PC-3 (cell line): Measurements from ENCODE around the gene ROR1. TPM values are rescaled to one million over a fixed set of nuclear protein-coding genes. Genes with fewer than 3 reads are reported as not detected.

ENCODE experiments used
- ATAC-seq: fragments of 200-7000 bp; cut with Tn5 transposase; 2 replicates; pipeline ENCODE4 v1.9.1; 2020; ENCODE audit warnings: mild to moderate bottlenecking, moderate library complexity
- BruUV-seq: library from RNA; stranded (reverse); fragments of 400-500 nt; replicated peaks from 2 replicates; lab custom pipeline; 2021; lab: Mats Ljungman, UMichigan
- CTCF ChIA-PET: fragments of 300-600 bp; sonication (Branson Sonifier 250); formaldehyde crosslinking; loops from one replicate; lab custom pipeline; 2022; ENCODE audit warnings: antibody characterized with exemption; lab: Charles Lee
- POLR2A ChIA-PET: fragments of 300-600 bp; sonication (Branson Sonifier 250); formaldehyde crosslinking; loops from one replicate; lab custom pipeline; 2022; ENCODE audit warnings: antibody characterized with exemption; ENCODE audit not compliant: unreplicated experiment; lab: Charles Lee
- DNase-seq: peaks from one replicate; pipeline ENCODE4 v3.0.0-alpha.2; 2015
- H2AFZ ChIP-seq: fragments of 300-600 bp; sonication (generic); 2 replicates; pipeline ENCODE4 v1.6.0; 2016; ENCODE audit warnings: antibody characterized with exemption, low read length
- H3F3A ChIP-seq: fragments of 300-600 bp; sonication (generic); one replicate; pipeline ENCODE4 v1.6.0; 2017; ENCODE audit warnings: antibody characterized with exemption, low read length, control low read depth, mild to moderate bottlenecking; ENCODE audit not compliant: unreplicated experiment
- H3K27ac ChIP-seq: fragments of 300-600 bp; sonication (generic); 2 replicates; pipeline ENCODE4 v1.5.1; 2016; ENCODE audit warnings: mild to moderate bottlenecking, low read length
- H3K27me3 ChIP-seq: fragments of 300-600 bp; sonication (generic); 2 replicates; pipeline ENCODE4 v1.6.1; 2016; ENCODE audit warnings: low read length, mixed read lengths
- H3K36me3 ChIP-seq: fragments of 300-600 bp; sonication (generic); 2 replicates; pipeline ENCODE4 v1.6.1; 2016; ENCODE audit warnings: low read depth, mixed run types, low read length, mixed read lengths
- H3K4me1 ChIP-seq: fragments of 300-600 bp; sonication (generic); 2 replicates; pipeline ENCODE4 v1.5.1; 2016; ENCODE audit warnings: low read length; ENCODE audit not compliant: insufficient read depth
- H3K4me2 ChIP-seq: fragments of 300-600 bp; sonication (generic); 2 replicates; pipeline ENCODE4 v1.6.0; 2016; ENCODE audit warnings: low read length
- H3K4me3 ChIP-seq: fragments of 300-600 bp; sonication (generic); 2 replicates; pipeline ENCODE4 v1.5.1; 2016; ENCODE audit warnings: mild to moderate bottlenecking, low read length, mixed read lengths
- H3K79me2 ChIP-seq: fragments of 300-600 bp; sonication (generic); 2 replicates; pipeline ENCODE4 v1.6.1; 2017; ENCODE audit warnings: low read length, mixed read lengths
- H3K9ac ChIP-seq: fragments of 300-600 bp; sonication (generic); 2 replicates; pipeline ENCODE4 v1.6.0; 2016; ENCODE audit warnings: mild to moderate bottlenecking, low read length
- H3K9me2 ChIP-seq: fragments of 300-600 bp; sonication (generic); replicated peaks from 2 replicates; pipeline ENCODE4 v1.6.1; 2016; ENCODE audit warnings: mixed run types, low read length, mixed read lengths
- H3K9me3 ChIP-seq: fragments of 300-600 bp; sonication (generic); 2 replicates; pipeline ENCODE4 v1.6.1; 2016; ENCODE audit warnings: low read length, mixed read lengths
- H4K20me1 ChIP-seq: fragments of 300-600 bp; sonication (generic); 2 replicates; pipeline ENCODE4 v1.6.1; 2016; ENCODE audit warnings: low read length, mixed read lengths
- EZH2 ChIP-seq: fragments of 300-600 bp; sonication (generic); IDR thresholded peaks from one replicate; pipeline ENCODE4 v1.6.1; 2017; ENCODE audit warnings: antibody characterized with exemption, mild to moderate bottlenecking, low read length; ENCODE audit not compliant: unreplicated experiment
- EZH2phosphoT487 ChIP-seq: fragments of 300-600 bp; sonication (generic); IDR thresholded peaks from 2 replicates; pipeline ENCODE4 v1.6.1; 2018; ENCODE audit warnings: mild to moderate bottlenecking, antibody characterized with exemption, low read length, borderline replicate concordance
- intact Hi-C: fragments of 100-400 bp; cut with micrococcal nuclease; formaldehyde crosslinking; loops from 2 replicates; pipeline ENCODE4 v1.9.0; 2023
- total RNA-seq: library from RNA; depleted of rRNA; stranded (reverse); fragments of >200 nt; gene quantifications from 2 replicates; pipeline ENCODE4 v1.2.3, GENCODE V29; 2014
- TF ChIP-seq, protein P1 (sequence below): fragments of 300-600 bp; sonication (generic); conservative IDR thresholded peaks from 2 replicates; pipeline ENCODE4 v1.5.1; 2017; ENCODE audit warnings: antibody characterized with exemption, low read depth, mild to moderate bottlenecking, low read length

ROR1 gene
- total RNA-seq, 1 experiment from 2014 or later: 16.5 TPM

DNA sequence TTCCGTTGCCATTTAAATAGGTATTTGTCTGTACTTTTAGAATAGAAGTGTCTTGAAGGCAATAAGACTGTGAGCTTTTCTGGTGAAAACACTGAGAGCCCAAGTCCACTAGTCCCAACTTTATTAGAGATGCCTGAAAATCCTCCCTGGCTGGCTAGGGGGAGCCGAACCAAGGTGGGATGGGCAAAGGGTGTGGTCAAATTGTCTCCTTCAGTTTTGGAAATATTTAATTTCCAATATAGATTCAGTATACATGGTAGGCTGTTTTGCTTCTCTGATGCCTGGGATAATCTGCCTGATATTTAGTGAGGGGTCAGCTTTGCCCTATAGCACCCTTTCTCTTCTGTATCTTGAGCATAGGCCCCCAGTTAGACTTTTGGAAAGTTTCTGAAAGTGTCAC lies 3.5 kb downstream of the ROR1 start:
- no peak overlapping the region for H3K27ac ChIP-seq
- peak overlapping the region; percentile 10; the same call in 1 of the 2 replicates for H3K4me3 ChIP-seq
- H3K9me3 ChIP-seq: no peaks in the 10 kb centered on the region
- H3F3A ChIP-seq: no peaks in the 10 kb centered on the region
- H3K27me3 ChIP-seq: no peaks in the 10 kb centered on the region
- H4K20me1 ChIP-seq: peaks cover 65% of the 10 kb centered on the region
- intact Hi-C loops: loop anchor here (5.0 to 10.0 kb wide), 2 partner anchors 45 to 268 kb away; no protein-coding TSS in a partner anchor
- H2AFZ ChIP-seq: no peak overlapping the region
- ChIA-PET POLR2A (interaction anchor here (1.0 kb wide), 1 partner anchor 86 kb away, joined by 4 read pairs; no protein-coding TSS in a partner anchor), CTCF (no interaction called here)
- H3K4me1 ChIP-seq: peaks cover 30% of the 10 kb centered on the region
- ATAC-seq (no peak), DNase-seq (peak; percentile 29)
- TF ChIP-seq, protein P1, sequence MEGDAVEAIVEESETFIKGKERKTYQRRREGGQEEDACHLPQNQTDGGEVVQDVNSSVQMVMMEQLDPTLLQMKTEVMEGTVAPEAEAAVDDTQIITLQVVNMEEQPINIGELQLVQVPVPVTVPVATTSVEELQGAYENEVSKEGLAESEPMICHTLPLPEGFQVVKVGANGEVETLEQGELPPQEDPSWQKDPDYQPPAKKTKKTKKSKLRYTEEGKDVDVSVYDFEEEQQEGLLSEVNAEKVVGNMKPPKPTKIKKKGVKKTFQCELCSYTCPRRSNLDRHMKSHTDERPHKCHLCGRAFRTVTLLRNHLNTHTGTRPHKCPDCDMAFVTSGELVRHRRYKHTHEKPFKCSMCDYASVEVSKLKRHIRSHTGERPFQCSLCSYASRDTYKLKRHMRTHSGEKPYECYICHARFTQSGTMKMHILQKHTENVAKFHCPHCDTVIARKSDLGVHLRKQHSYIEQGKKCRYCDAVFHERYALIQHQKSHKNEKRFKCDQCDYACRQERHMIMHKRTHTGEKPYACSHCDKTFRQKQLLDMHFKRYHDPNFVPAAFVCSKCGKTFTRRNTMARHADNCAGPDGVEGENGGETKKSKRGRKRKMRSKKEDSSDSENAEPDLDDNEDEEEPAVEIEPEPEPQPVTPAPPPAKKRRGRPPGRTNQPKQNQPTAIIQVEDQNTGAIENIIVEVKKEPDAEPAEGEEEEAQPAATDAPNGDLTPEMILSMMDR: peak; percentile 54
- no peak for TF ChIP-seq EZH2phosphoT487
- no peak overlapping the region for H3K9ac ChIP-seq
- peaks cover 77% of the 10 kb centered on the region for H3K79me2 ChIP-seq
- no peaks in the 10 kb centered on the region for H3K9me2 ChIP-seq
- peak overlapping the region; percentile 90 for H3K4me2 ChIP-seq
- no TSS peak for BruUV-seq
- no peaks in the 10 kb centered on the region for H3K36me3 ChIP-seq

DNA sequence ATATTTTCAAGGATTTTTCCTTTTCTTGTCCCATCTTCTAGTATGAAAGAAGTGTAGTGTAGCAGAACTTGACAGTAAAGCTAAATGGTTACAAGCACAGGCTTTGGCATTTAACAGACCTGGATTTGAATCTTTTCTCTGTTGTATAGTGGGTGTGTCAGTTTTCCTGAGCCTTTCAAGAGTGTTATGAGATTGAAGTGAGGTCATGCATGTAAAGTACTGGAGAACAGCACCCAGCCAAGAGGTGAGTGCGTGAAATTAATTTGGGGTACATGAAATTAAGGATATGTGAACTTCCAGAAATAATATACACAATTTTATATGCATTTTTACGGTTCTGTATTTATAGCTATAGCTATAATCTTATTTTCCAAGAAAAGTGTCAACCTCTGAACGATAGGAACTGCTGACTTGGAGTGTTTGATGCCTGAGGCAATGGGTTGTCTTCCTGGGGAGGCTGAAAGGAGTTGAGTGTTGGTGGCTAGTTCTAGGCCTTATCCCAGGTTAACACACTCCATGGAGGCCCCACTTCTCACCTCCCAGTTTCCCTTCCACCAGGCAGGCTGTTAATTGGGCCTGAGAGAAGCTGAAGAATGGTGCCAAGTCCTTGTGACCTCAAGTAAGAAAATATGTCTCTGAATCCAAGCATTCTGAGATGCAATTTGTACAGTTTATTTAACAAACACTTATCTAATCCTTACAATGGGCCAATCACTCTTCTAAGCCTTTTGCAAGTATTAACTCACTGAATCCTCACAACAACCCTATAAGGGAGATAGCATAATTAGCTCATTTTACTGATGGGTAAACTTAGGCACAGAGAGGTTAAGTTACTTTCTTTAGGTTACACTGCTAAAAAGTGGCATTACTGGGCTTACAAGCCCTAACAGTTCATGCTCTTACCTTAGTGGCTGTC lies 4.4 kb downstream of the ROR1 start:
- H3K4me1 ChIP-seq: peaks cover 20% of the 10 kb centered on the region
- no peak for TF ChIP-seq EZH2phosphoT487
- TF ChIP-seq EZH2: no peak
- TF ChIP-seq, protein P1: no peak
- H3K9me2 ChIP-seq: no peaks in the 10 kb centered on the region
- ChIA-PET POLR2A (no interaction called here), CTCF (no interaction called here)
- peaks cover 86% of the 10 kb centered on the region for H3K79me2 ChIP-seq
- H3K9me3 ChIP-seq: no peaks in the 10 kb centered on the region
- no peaks in the 10 kb centered on the region for H3K36me3 ChIP-seq
- H2AFZ ChIP-seq: no peak overlapping the region
- no peaks in the 10 kb centered on the region for H3F3A ChIP-seq
- peaks cover 65% of the 10 kb centered on the region for H4K20me1 ChIP-seq
- peak overlapping the region; percentile 90; the same call in 1 of the 2 replicates for H3K4me2 ChIP-seq
- DNase-seq (no peak), ATAC-seq (no peak)
- H3K27me3 ChIP-seq: no peaks in the 10 kb centered on the region
- H3K9ac ChIP-seq: no peak overlapping the region
- intact Hi-C loops: loop anchor here (5.0 to 10.0 kb wide), 2 partner anchors 44 to 267 kb away; no protein-coding TSS in a partner anchor
- no peak overlapping the region for H3K27ac ChIP-seq
- no peak overlapping the region for H3K4me3 ChIP-seq
- no TSS peak for BruUV-seq
